GM12874 (cell line): ENCODE data around the gene YIPF5.

Experiments
- CTCF ChIP-seq: IDR thresholded peaks from 2 replicates; pipeline ENCODE4 v1.5.1; 2011; ENCODE audit warnings: low read depth, mild to moderate bottlenecking, control low read depth, low read length, moderate library complexity; ENCODE audit not compliant: insufficient read depth

Gene YIPF5

GRCh38 chr5:144135113-144135762 is 35.2 kb downstream of the YIPF5 start:
- TF ChIP-seq CTCF: no peak

GRCh38 chr5:144134194-144134826 is 36.1 kb downstream of the YIPF5 start:
- no peak for TF ChIP-seq CTCF

GRCh38 chr5:144133050-144133633 is 37.3 kb downstream of the YIPF5 start:
- no peak for TF ChIP-seq CTCF

GRCh38 chr5:144131261-144131660 is 39.2 kb downstream of the YIPF5 start:
- TF ChIP-seq CTCF: no peak

GRCh38 chr5:144130306-144130705 is 40.2 kb downstream of the YIPF5 start:
- TF ChIP-seq CTCF: no peak

- TF ChIP-seq CTCF: no peak
These were observed 41.6 kb downstream of the YIPF5 start for GRCh38 chr5:144128844-144129243.

- TF ChIP-seq CTCF: no peak
These were observed 43.8 kb downstream of the YIPF5 start for GRCh38 chr5:144126707-144127106.
